PC-3 (cell line): ENCODE measurements around the gene HSPA9.

ENCODE experiments used
- CTCF ChIP-seq: fragments of 300-600 bp; sonication (generic); conservative IDR thresholded peaks from 2 replicates; pipeline ENCODE4 v1.5.1; 2017; ENCODE audit warnings: antibody characterized with exemption, low read depth, mild to moderate bottlenecking, low read length
- EZH2 ChIP-seq: fragments of 300-600 bp; sonication (generic); IDR thresholded peaks from one replicate; pipeline ENCODE4 v1.6.1; 2017; ENCODE audit warnings: antibody characterized with exemption, mild to moderate bottlenecking, low read length; ENCODE audit not compliant: unreplicated experiment

GRCh38 chr5:138536215-138536614 lies 39.0 kb downstream of the HSPA9 start:
- TF ChIP-seq CTCF = no peak
- no peak for TF ChIP-seq EZH2
